Measurements from ENCODE around the gene MAPK13.
"Not testable (repeated sequence)": the region's sequence is repeated elsewhere in the genome, so short reads cannot be mapped to it uniquely, and the experiment has no call there.

MAPK13 gene

DNA sequence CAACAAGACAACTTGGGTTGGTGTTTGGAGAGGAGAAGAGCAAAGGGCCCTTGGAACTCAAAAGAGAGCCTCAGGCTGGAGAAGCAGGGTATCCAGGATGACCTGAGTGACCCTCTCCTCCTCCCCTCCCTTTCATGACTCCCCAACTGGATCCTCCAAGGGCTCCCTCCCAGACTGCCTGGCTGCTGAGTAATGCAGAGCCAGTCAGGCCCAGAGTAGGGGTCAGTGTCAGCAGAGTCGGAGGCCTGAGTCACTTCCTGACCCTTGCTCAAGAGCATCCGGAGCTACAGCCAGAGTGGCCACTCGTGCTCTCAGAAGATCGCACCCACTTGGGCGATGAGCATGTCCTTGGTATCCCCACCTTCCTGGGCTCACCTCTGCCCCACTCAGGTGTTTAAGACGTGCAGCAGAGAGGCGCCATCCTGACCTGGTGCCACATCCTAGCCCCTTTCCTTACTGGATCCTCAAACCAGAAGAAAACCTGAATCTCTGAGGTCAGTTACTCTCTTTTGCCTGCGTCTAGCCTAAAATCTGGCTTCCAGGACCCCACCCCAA is 2.8 kb upstream of the MAPK13 start:
- DNase-seq (ENCODE audit: low spot score): no peak

DNA sequence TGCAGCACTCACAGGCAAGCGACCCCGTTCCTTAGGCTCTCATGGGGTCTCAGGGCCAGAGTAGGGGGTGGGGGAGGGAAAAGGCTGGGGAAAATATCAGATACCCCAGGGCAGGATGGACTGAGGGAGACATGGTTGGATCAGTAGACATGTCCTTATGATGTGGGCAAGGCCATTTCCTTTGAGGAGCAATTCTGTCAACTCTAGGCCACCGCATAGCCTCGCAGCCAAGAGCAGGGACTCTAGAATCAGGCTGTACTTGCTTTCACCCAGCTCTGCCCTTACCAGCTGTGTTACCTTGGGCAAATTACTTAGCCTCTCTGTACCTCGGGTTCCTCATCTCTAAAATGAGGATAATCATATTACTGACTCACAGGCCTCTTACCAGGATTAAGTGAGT is 2.2 kb upstream of the MAPK13 start:
- DNase-seq (ENCODE audit: low spot score): no peak

DNA sequence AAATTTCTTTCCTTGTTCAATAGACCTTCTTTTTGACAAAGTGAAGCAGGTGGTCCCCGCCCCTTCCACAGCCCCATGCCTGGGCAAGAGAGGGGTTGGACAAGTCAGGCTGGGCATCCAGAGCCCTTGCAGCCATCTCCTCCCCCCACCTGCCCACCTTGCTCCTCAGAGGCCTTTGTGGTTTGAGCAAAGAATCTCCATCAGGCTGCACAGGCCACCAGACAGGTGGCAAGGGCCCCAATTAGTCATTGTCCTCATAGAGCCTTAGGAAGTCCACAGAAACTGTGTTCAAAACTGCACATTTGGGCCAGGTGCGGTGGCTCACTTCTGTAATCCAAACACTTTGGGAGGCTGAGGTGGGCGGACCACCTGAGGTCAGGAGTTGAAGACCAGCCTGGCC is 1.5 kb upstream of the MAPK13 start:
- DNase-seq (ENCODE audit: low spot score): no peak

DNA sequence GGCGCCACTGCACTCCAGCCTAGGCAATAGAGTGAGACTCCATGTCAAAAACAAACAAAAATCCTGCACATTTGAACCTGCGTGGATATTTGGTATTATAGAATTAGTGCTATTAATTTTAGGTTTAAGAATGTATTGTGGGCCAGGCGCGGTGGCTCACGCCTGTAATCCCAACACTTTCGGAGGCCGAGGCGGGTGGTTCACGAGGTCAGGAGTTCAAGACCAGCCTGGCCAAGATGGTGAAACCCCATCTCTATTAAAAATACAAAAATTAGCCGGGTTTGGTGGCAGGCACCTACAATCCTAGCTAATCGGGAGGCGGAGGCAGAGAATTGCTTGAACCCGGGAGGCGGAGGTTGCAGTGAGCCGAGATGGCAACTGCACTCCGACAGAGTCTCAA is 979 bp upstream of the MAPK13 start:
- DNase-seq (ENCODE audit: low spot score): not testable (repeated sequence)

DNA sequence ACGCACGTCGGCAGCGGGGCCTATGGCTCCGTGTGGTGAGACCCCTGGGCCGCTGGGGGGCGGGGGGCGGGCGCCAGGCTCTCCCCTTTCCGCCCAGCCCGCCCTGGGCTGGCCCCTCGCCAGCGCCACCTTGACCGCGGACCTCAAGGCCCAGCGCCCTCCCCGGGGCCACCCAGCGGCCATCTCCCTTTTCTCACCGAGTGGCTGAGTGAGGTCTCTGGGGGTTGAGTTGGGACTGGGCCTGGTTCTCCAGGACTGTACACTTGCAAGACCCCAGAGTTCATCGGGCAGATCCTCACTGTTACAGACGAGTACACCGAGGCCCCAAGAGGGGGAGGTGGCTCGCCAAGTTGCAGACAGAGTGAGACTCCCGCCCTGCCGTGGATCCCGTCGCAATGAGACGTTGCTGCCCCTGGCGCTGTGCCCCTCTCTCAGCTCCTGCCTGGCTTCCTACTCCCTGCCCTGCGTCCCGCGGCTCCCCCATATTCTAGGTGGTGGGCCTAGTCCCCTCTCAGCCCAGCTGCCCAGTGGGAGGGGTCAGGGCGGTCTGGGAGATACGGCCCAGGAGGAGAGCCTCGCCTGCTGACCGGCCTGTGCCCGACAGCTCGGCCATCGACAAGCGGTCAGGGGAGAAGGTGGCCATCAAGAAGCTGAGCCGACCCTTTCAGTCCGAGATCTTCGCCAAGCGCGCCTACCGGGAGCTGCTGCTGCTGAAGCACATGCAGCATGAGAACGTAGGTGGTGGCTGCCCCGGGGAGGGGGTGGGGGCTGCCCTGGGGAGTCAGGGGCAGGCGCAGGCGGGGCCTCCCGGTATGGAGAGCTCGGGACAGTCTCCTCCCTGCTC is 576 bp downstream of the MAPK13 start:
- peak; percentile 64 for DNase-seq (ENCODE audit: low spot score)

DNA sequence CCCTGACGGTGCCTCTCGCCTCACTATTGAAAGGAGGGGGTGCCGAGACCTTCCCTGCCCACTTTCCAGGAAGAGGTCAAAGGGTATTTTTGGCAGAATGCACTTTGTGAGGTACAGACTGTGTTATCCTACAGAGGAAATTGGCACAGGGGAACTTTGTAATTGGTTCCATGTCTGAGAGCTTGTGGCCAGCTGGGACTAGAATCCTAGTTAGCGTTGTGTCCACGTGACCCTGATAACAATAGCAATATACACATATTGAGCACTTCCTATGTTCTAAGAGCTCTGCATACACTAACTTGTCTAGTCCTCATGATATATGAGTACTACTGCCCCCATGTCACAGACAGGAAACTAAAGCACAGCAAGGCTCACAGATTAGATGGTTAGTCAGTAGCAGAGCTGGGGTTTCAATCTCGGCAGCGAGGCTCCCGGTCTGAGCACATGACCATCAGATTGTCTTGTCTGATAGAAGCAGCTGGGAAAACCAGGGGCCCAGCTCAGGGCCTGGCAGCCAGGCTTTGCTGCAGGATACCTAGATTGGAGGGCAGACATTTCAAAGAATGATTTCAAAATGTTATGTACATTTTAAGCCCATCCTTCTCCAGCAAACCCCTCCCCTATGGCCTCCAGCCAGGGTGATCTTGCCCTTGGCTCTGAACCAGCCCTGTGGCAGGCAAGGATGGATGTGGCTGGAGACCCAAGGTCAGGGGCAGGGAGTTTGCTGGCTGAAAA is 1.4 kb downstream of the MAPK13 start:
- DNase-seq (ENCODE audit: low spot score): peak; percentile 45

DNA sequence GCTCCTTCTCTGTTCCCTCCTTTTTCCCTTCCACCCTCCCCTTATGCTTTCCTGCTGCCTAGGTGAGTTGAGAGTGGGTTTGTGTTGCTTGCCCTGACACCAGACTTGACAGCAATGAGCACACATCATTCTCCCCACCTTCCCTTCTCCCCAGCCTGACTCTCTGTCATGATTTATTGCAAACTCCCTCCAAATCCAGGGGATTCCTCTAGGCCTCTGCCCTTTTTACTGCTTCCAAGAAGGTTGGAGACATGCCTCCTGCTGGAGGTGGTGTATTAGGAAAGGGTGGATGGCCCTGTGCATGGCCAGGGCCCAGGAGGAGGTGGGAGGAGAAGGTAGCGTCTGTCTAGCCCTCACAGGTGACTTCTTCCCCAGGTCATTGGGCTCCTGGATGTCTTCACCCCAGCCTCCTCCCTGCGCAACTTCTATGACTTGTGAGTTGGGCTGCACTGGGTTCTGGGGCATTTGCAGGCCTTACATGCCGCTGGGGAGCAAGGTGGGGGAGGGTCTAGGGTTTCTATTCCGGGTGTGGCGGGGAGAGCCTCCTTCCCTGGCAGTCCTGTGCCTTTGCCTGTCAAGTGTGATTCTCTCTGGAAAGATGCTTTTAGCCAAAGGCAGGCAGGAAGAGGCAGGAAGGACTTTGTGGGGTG is 2.1 kb downstream of the MAPK13 start:
- no peak for DNase-seq (ENCODE audit: low spot score)

DNA sequence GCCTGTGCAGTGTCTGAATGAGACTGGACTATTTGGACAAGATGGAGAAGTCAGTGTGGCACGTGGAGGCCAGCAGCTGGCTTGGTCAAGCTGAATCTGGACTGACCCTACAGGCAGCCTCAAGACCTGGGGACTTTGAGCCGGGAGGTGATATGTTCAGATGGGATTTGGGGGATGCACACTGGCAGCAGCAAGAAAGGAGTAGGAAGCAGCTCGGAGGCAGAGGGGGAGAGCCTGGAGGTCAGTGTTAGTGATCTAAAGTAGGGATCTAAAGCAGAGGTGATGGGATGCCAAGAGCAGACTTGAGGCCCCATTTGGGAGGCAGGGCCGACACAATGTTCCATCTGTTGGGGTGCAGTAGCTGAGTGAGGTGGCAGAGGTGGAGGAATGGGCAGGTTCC is 2.8 kb downstream of the MAPK13 start:
- DNase-seq (ENCODE audit: low spot score): no peak

DNA sequence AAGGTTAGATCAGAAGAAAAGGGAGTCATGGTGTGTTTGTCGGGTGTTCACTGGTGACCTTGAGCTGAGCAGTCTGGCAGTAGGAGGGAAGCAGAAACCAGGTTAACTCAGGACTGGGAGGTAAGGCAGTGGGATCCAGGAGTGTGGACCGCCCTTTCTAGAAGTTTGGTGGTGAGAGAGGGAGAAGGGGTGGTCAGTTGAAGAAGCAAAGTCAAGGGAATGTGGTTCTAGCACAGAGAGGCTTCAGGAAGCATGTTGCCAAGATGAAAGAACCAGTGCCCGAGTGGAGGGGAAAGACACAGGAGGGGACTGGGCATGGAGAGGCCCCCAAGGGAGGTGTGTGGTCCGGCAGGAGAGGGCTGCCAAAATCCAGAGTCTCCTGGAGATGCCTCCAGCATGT is 3.6 kb downstream of the MAPK13 start:
- DNase-seq (ENCODE audit: low spot score): no peak

DNA sequence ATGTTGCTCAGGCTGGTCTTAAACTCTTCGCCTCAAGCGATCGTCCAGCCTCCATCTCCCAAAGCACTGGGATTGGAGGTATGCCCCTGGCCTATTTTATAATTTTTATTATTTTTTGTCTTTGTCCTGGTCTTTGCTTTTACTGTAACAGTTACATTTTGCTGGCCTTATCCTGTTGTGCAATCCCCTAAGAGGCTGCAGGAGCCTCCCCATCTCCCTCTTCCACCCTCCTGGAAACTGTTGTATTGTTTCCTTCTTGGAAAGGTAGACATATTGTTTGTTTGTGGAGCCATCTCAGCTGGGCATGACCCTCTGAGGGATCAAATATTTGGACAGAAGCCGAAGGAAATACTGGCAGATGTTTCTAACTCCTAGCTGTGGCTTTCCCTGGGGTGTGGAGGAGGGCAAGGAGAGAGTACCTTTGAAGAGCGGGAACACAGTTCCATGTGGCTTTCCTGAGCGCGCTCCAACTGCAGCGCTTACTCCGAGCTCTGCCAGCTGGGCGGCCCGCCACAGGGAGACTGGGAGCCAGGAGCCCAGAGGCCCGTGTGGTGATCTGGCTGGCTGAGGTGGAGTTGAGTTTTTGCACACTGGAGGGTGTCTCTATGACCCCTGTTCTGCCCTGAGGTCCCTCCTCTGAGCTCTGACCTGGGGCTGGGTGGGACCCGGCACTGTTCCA is 4.9 kb downstream of the MAPK13 start:
- DNase-seq (ENCODE audit: low spot score): no peak

DNA sequence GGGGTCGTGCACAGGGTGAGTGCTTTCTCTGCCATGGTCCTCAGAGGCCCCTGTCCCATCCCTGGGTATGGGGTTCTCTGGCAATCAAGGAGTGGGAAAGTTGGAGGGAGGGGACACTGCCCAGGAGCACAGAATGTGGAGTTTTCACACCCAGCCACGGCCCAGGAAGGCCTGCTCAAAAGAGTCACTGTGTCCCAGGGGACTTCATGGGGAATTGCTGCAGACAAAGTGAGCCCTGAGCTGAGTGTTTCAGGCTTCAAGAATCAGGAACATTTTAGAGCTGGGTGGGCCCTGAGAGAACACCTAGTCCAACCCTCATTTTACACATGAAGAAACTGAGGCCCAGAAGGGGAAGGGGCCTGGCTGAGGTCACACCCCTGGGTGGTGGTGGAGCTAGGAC is 5.7 kb downstream of the MAPK13 start:
- no peak for DNase-seq (ENCODE audit: low spot score)

DNA sequence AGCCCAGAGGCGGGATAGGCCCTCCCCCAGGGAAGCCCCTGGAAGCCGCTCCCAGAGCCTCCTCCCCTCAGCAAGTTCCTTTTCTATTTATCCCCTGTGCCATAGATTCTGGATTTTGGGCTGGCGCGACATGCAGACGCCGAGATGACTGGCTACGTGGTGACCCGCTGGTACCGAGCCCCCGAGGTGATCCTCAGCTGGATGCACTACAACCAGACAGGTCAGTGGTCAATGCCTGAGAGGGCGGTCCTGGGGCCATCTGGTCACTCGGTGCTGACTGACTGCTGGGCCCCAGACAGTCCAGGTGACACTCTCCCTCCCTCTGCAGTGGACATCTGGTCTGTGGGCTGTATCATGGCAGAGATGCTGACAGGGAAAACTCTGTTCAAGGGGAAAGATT is 6.2 kb downstream of the MAPK13 start:
- DNase-seq (ENCODE audit: low spot score): no peak

DNA sequence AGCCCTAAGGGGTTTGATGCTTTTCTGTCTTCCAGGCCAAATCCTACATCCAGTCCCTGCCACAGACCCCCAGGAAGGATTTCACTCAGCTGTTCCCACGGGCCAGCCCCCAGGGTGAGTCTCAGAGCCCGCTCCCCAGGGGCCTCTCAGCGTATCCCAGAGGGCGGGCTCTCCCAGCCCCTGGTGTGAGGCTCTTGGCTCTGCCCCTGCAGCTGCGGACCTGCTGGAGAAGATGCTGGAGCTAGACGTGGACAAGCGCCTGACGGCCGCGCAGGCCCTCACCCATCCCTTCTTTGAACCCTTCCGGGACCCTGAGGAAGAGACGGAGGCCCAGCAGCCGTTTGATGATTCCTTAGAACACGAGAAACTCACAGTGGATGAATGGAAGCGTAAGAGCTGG is 8.4 kb downstream of the MAPK13 start:
- DNase-seq (ENCODE audit: low spot score): no peak

DNA sequence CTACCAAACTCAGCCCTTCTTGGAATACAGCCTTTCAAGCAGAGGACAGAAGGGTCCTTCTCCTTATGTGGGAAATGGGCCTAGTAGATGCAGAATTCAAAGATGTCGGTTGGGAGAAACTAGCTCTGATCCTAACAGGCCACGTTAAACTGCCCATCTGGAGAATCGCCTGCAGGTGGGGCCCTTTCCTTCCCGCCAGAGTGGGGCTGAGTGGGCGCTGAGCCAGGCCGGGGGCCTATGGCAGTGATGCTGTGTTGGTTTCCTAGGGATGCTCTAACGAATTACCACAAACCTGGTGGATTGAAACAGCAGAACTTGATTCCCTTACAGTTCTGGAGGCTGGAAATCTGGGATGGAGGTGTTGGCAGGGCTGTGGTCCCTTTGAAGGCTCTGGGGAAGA is 9.1 kb downstream of the MAPK13 start:
- no peak for DNase-seq (ENCODE audit: low spot score)

DNA sequence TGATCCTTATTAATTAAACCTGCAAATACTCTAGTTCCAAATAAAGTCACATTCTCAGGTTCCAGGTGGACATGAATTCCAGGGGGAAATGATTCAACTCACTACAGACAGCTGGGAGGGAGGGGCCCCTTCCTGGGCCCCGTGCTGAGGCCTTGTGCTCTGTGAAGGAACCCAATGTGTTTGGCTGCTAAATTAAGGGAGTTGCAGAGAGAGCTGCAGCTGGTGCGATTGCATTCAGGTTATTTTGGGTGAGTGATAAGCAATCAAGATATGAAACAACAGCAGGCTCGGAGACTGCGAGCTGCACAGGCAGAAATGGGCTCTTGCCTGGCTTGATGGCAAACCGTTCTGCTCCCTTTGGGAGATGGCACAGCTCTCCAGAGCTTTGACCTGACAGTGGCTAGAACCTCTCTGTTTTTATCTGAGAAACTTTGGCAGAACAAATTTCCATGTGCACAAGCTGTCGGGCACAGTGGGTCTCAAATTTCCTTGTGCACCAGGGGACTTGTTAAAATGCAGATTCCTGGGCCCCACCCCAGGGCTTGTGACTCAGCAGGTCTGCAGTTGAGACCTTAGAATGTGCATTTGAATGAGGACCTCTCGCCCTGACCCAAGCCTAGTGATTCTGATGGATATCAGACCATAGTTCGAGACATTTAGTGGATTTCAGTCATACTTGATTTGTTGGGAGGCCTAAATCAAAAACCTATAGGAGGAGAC is 9.8 kb downstream of the MAPK13 start:
- no peak for DNase-seq (ENCODE audit: low spot score)

DNA sequence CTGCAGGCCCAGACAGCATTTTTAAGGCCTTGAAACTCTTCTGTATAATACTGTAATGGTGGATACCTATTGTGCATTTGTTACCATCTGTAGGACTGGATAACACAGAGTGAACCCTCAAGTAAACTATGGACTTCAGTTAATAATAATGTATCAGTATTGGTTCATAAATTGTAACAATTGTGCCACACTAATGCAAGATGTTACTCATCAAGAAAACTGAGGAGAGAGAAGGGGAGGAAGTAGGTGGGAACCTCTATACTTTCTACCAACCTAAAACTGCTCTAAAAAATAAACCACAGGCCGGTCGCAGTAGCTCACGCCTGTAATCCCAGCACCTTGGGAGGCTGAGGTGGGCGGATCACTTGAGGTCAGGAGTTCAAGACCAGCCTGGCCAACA is 10.8 kb downstream of the MAPK13 start:
- no peak for DNase-seq (ENCODE audit: low spot score)

DNA sequence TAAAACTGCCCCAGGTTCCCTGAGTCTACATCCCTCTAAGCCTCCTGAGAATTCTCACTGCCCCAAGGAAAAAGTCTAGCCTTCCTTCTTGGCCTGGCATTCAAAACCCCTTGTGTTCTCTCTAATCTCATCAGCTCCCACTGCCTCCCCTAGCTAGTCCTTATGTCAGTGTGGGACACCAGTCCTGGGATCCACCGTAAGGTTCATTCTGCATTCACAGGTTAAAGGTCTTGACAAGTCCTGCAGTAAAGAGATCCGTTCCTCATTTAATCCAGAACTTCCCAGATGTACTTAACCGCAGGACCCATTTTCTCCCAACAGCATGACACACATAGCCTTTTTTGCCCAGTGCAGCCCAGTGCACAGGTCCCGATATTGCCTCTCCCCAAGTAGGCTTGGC is 11.6 kb downstream of the MAPK13 start:
- DNase-seq (ENCODE audit: low spot score): no peak

DNA sequence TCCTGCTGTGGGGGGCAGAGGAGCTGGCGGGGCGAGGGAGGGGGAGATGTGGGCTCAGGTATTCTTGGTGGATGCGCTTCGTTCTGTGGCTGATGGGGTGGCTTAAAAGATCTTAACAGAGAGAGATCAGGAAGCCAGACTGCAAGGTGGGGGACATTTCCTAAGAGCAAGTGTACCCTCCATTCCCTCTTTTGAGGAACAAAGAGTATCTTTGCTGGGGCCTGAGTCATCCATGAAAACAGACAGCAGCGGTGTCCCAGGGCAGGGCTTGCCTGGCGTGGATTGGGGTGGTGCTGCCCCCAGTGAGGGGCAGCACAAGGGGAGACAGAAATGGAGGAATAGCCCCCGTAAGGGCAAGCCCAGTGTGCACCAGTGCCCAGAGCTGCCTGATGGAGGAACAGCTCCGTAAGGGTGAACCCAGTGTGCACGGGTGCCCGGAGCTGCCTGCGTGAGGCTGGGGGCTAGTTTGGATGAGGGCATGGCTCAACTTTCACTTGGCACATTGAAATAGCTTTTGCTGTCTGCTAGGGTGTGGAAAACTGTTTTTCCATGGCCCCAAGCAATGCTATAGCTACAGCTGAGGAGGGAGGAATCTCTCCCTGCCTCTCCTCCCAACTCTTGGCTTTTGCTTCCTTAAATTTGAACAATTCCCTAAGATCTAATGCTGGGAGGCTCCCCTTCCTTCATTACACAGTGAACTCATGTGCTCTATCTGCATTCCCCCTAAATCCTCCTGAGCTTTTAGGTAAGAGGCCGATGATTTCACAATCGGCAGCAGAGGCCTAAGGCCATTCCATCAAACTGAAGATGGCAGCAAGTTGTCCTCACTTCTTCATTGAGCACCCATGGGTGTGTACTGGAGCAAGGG is 12.9 kb downstream of the MAPK13 start:
- no peak for DNase-seq (ENCODE audit: low spot score)

DNA sequence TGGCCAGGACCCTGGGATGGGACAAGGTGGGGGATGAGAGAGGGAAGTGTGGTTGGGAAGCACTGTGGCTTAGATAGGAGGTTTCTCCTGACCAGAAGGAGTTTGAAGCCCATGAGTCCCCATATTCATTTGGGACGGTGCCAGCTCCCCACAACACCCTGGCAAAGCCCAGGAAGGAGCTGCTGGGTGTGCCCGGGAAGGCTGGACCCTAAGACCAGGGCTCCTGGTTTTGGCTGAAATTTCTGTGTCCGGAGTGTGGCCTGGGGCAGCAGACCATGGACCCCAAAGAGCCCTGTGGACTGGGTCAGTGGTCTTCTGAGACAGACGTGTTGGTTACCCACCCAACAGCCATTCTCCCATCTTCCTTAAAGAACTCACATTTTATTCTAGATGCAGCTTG is 15.2 kb downstream of the MAPK13 start:
- DNase-seq (ENCODE audit: low spot score): no peak

DNA sequence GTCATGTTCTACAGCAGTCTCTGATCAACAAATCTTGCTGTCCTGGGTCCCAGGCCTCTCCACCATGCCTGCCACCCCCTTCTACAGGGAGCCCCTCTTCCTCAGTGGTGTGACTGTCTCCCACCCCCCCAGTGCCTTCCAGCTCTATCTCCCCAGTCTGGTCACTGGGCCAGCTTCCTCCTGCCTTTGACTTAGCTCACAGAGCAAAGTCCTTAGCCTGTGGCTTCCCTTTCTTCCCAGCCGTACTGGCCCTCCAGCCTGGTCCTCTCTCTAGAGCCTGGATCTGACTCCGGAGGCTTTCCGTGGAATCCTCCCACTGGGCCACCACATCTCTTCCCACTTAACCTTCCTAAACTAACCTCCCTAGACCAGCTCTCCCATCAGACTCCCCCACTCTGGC is 17.0 kb downstream of the MAPK13 start:
- no peak for DNase-seq (ENCODE audit: low spot score)

DNA sequence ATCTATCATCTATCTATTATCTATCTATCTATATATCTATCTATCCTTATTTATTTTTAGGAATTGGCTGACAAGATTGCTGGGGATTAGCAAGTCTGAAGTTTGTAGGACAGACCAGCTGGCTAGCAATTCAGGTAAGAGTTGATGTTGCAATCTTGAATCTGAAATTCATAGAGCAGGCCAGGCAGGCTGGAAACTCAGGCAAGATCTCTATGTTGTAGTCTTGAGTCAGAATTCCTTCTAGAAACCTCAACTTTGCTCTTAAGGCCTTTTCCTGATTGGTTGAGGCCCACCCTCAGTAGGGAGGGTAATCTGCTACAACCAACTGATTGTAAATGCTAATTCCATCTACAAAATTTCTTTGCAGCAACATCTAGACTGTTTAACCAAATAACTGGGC is 19.2 kb downstream of the MAPK13 start:
- no peak for DNase-seq (ENCODE audit: low spot score)
